Activated T-cell treated with anti-CD3 and anti-CD28 coated beads for 4 hours (primary cell): Measurements from ENCODE around the gene SSR4.

ENCODE experiments used
- DNase-seq: peaks from one replicate; pipeline ENCODE4 v3.0.0-alpha.2; 2020

SSR4 gene

DNA sequence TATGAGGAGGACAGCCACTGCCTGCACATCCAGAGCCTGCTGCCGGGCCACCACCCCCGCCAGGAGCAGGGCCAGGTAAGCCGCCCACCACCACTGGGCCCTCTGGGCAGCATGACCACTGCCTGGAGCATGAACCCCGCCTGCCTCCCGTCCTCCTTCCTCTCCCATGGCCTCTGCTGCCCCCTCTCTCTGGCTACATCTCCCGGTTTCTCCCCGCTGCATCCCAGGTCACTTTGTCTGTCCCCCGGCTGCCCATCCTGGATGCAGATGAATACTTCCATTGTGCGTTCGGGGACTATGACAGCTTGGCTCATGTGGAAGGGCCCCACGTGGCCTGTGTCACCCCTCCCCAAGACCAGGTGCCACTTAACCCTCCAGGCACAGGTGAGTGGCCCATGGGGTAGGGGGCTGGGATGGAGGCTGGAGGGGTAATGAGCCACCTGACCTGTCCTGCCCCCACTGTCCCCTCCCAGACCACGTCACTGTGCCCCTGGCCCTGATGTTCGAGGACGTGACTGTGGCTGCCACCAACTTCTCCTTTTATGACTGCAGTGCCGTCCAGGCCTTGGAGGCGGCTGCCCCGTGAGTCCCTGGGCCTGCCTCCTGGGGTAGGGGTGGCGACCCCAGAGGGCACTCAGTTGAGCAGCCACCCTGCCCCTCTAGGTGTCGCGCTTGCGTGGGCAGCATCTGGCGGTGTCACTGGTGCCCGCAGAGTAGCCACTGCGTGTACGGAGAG is 24.4 kb upstream of the SSR4 start:
- no peak for DNase-seq

DNA sequence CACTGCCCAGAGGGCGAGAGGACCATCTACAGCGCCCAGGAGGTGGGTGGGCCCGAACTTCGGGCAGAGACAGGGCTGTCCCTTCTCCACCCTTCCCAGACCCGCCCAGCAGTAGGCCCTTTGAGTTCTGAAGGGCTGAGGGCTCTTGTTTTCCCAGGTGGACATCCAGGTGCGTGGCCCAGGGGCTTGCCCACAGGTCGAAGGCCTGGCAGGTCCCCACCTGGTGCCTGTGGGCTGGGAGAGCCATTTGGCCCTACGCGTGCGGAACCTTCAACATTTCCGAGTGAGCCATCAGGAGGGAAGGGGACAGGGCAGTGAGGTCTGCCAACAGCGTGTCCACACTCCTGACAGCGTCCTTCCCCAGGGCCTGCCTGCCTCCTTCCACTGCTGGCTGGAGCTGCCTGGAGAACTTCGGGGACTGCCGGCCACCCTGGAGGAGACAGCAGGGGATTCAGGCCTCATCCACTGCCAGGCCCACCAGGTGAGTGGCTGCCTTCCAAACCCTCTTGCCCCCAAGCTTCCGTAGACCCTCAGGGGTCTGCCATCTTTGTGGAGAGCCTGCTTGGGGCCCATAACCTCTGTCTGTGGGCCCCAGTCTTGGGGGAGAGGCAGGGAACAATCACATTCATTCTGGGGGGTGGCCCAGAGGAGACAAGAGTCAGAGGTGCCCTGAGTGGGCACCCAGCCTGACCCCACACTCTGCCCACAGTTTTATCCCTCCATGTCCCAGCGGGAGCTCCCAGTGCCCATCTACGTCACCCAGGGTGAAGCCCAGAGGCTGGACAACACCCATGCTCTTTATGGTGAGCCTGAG is 23.7 kb upstream of the SSR4 start:
- DNase-seq: no peak

GRCh38 chrX:153771415-153772315 is 22.8 kb upstream of the SSR4 start:
- no peak for DNase-seq

DNA sequence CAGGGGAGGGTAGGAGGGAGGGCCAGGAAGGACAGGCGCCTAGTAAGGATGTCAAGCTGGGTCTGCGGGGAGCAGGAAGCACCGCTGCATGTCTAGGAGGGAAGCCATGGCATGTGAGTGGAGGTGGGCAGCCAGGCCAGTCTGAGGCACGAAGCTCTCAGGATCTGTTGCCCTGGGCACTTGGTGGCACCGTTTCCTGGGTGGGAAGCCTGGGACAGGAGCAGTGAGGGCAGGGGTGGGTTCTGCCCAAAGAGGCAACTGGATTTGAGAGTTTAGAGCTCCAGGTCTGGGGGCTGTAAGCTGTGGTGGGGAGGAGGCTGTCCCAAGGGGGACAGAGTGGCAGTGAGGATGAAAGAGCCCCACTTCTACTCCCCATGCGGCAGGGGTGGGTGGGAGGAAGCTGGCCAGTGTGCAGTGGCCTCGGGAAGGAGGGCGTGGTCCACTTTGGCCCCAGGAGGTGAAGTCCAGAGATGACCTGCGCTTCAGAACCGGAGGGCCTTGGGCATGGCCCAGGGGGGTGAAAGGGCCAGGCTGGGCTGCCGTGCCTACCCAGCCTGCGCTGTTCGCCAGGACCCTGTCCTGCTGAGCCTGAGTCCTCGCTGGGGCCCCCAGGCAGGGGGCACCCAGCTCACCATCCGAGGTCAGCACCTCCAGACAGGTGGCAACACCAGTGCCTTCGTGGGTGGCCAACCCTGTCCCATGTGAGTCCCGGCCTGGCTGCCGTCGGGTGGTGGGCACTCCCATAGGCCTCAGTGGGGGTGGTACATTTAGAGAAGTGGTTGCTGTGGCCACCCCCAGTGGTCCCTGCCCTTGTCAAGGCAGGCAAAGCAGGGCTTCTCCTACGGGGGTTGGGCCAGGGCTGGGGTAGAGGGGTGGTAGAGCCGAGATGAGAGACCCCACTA is 21.9 kb upstream of the SSR4 start:
- DNase-seq: no peak

DNA sequence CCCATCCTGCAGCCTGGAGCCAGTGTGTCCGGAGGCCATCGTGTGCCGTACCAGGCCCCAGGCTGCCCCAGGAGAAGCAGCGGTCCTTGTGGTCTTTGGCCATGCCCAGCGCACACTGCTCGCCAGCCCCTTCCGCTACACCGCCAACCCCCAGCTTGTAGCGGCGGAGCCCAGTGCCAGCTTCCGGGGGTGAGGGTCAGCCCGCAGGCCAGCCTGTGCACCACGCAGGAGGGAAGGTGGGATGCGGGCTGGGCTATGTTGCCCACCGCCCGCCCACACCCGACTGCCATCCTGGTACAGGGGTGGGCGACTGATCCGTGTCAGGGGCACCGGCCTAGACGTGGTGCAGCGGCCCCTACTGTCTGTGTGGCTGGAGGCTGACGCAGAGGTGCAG is 21.3 kb upstream of the SSR4 start:
- no peak for DNase-seq

GRCh38 chrX:153773741-153774575 is 20.5 kb upstream of the SSR4 start:
- no peak for DNase-seq

DNA sequence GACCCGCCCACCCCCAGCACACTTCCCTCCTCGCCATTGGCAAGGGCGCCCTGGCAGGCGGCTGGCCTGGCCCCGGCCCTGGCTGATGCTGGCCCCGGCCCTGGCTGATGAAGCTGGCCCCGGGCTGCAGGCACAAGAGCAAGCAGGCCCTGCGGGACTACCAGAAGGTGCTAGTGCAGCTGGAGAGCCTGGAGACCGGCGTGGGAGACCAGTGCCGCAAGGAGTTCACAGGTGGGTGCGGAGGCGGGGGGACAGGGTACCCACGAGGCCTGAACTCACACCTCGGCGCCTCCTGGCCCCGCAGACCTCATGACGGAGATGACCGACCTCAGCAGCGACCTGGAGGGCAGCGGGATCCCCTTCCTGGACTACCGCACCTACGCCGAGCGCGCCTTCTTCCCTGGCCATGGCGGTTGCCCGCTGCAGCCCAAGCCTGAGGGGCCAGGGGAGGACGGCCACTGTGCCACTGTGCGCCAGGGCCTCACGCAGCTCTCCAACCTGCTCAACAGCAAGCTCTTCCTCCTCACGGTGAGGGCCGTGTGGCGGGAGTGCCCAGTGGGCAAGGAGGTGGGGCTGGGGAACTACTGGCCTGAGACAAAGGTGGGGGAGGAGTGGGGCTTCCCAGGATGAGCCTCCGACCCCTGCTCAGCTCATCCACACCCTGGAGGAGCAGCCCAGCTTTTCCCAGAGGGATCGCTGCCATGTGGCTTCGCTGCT is 19.7 kb upstream of the SSR4 start:
- DNase-seq: no peak

DNA sequence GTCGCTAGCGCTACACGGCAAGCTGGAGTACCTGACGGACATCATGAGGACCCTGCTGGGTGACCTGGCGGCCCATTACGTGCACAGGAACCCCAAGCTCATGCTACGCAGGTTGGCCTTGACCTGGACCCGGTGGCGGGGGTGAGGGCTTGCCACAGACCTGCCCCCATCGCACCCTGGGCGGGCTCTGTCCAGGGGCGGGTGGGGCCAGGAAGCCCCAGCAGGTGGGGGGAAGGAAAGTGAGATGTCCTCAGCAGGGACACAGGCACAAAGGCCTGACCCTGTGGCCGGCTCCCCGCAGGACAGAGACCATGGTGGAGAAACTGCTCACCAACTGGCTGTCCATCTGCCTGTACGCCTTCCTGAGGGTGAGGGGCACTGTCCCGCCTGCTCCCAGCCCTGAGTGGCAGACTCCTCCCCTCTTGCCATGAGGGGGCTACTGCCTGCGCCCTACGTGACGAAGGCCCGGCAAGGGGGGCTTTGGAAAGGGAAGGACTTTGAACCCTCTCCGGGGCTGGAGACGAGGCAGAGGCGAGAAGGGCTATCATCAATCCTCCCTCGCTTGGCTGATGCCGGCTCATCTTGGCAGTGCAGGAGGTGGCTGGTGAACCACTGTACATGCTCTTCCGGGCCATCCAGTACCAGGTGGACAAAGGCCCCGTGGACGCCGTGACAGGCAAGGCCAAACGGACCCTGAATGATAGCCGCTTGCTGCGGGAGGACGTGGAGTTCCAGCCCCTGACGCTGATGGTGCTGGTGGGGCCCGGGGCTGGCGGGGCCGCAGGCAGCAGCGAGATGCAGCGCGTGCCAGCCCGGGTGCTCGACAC is 19.0 kb upstream of the SSR4 start:
- DNase-seq: no peak

- DNase-seq: no peak
These were observed 18.3 kb upstream of the SSR4 start for GRCh38 chrX:153776120-153776599.

GRCh38 chrX:153776611-153777045 is 17.8 kb upstream of the SSR4 start:
- DNase-seq: no peak

GRCh38 chrX:153777261-153778090 is 17.0 kb upstream of the SSR4 start:
- DNase-seq: no peak

DNA sequence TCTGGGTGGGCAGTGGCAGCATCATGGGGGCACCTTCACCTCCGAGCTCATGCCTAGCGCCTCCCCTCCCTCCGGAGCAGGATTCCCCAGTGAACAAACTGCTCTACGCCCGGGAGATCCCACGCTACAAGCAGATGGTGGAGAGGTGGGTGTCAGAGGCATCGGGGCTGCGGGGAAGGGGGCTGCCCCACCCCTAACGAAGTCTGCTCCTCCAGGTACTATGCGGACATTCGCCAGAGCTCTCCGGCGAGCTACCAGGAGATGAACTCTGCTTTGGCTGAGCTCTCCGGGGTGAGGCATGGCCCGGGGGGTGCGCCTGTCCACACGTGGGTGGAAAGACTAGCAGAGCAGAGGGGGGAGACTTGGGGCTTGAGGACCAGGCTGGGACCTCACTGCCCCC is 16.3 kb upstream of the SSR4 start:
- no peak for DNase-seq

DNA sequence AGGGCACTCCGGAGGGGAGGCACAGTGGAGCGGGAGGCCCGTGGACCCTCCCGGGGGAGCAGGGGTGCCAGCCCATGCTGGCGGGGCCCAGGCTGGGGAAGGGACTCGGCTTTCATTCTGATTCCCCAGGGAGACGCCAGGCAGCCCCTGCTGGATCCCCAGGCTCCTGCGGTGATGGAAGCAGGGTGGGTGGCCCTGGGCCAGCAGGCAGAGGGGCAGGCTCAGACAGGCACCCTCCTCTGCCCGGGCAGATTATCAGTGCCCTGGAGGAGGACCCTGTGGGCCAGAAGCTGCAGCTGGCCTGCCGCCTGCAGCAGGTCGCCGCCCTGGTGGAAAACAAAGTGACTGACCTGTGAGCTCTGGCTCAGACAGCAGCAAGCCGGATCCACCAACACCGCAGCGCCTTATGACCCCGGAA is 15.8 kb upstream of the SSR4 start:
- no peak for DNase-seq

GRCh38 chrX:153779891-153780677 is 14.4 kb upstream of the SSR4 start:
- no peak for DNase-seq

DNA sequence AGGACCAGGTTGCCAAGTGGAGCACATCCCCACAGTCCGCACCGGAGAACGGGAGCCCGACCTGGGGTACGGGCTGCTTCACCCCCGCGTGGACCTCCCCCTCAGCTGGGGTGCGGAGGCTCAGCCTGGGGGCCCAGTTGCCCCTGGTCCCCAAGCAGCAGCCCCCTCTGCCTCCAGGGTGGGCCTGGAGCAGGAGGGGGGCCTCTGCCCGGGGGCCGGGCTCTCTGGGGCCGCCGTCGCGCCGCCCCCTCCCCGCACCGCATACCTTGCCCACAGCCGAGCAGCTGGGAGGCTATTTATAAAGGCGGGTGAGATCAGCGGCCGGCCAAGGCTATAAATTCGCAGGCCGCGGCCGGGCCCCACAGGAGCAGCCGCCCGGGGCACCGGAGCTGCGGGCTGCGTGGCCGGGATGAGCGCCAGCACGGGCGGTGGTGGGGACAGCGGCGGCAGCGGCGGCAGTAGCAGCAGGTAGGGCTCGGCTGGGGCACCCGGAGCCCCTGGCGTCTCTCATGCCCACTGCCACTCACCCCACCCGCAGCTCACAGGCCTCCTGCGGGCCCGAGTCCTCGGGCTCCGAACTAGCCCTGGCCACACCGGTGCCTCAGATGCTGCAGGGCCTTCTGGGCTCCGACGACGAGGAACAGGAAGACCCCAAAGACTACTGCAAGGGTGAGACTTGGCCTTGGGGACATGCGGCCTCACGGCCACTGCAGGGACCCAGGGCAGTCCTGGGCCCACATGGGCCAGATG is 13.6 kb upstream of the SSR4 start, which contains the start of gene SRPK3:
TSS of gene SRPK3 (plus strand) at position 364 of the 750 bp plus-strand sequence. CDS start at position 410, 46 bp downstream.
- DNase-seq: no peak

DNA sequence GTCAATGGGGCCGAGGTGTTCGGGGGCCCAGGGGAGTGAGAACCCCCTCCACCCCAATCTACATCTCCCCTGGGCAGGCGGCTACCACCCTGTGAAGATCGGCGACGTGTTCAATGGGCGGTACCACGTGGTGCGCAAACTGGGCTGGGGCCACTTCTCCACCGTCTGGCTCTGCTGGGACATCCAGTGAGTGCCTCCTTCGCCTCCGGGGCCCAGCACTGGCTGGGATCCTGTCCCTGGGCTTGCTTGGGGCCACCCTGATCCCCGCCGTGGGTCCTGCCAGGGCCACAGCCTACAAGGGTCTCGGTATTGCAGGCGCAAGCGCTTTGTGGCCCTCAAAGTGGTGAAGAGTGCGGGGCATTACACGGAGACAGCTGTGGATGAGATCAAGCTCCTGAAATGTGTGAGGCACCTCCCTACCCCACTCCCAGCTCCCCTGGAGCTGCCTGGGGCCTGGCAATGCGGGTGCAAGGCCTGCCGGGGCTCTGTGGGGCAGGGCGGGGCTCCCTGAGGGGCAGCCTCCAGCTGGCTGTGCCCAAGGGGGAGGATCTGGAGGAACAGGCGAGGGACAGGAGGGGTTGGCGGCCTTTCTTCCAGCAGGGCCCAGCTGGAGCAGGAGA is 12.9 kb upstream of the SSR4 start:
- DNase-seq: no peak
